Activated CD4-positive, alpha-beta T cell treated with anti-CD3 and anti-CD28 coated beads, Interleukin-2, amount 50 U/mL, for 16 hours (primary cell): Measurements from ENCODE around the gene ACSS1.

Experiments used
- DNase-seq: peaks from one replicate; pipeline ENCODE4 v3.0.0-alpha.2; 2020

ACSS1 gene

GRCh38 chr20:25046181-25046641 is 11.7 kb downstream of the ACSS1 start:
- DNase-seq, result no peak

GRCh38 chr20:25045343-25045712 is 12.6 kb downstream of the ACSS1 start:
- DNase-seq, result no peak

GRCh38 chr20:25044660-25045342 is 13.1 kb downstream of the ACSS1 start:
- no peak for DNase-seq

DNA sequence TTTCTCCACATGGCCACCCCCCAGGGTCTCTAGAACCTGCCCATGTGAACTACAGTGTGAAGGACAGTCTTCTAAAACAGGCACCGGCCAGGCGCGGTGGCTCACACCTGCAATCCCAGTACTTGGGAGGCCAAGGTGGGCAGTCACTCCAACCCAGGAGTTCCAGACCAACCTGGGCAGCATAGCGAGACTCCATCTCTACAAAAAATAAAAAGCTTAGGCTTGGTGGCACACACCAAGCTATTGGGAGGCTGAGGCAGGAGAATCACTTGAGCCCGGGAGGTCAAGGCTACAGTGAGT is 13.7 kb downstream of the ACSS1 start:
- DNase-seq, result no peak

GRCh38 chr20:25043499-25044260 is 14.3 kb downstream of the ACSS1 start:
- no peak for DNase-seq

- DNase-seq, result peak; percentile 50
Observed at GRCh38 chr20:25042531-25043498, 15.1 kb downstream of the ACSS1 start.

DNA sequence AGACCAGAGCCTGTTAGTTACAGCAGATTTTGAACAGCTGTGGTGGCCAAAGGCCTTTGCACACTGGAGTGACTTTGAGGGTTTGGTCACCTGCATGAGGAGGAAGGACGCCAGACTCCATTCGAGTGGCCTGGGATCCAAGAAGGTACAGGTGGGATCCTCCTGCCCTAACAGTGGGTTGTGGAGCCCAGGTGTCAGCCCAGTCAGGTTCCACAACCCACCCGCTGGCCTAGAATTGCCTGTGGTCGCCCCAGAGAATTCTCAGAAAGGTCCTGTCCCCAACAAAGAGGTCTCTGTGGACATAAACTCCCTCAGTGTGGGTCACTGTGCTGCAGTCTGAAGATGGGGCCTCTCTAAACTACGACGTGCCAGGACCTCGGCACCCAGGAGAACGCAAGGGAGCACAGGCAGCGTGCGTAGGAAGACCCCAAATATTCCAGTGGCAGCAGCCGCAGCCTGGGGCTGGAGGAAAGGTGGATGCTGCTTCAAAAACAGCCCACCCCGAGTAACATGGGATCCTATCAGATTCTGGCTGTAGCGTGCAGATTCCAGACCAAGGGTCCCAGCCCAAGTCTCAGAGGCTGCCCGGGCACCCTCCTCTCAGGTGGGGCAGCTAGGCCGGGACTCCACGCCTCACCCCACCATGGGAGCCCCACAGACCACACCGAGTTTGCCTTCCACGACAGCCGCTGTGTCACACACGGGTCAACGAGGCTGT is 16.0 kb downstream of the ACSS1 start:
- DNase-seq, result no peak

GRCh38 chr20:25040438-25040831 is 17.5 kb downstream of the ACSS1 start:
- no peak for DNase-seq

- DNase-seq, result no peak
Observed at GRCh38 chr20:25039697-25040437, 18.1 kb downstream of the ACSS1 start.

DNA sequence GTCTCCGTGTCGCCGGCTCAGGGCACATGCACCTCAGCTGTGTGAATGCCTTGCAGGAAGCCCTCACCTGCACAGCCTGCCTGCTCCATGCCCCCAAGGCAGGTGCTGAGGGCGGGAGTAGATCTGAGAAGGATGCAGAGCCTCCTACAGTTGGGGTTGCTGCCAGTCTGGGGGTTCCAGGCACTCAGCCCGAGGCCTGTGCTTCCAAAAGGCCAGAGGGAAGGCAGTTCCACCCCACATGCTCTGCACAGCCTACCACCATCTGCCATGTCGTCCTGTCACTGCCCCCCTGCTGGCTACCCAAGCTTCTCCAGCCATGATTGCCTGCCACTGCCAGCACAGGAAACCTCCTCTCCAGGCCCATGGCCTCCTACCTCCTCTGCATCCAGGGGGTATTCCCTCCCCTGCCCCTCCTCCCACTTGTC is 19.3 kb downstream of the ACSS1 start:
- no peak for DNase-seq

- no peak for DNase-seq
Observed at GRCh38 chr20:25038103-25038410, 19.9 kb downstream of the ACSS1 start.

- DNase-seq, result no peak
Observed at GRCh38 chr20:25037288-25038102, 20.4 kb downstream of the ACSS1 start.

DNA sequence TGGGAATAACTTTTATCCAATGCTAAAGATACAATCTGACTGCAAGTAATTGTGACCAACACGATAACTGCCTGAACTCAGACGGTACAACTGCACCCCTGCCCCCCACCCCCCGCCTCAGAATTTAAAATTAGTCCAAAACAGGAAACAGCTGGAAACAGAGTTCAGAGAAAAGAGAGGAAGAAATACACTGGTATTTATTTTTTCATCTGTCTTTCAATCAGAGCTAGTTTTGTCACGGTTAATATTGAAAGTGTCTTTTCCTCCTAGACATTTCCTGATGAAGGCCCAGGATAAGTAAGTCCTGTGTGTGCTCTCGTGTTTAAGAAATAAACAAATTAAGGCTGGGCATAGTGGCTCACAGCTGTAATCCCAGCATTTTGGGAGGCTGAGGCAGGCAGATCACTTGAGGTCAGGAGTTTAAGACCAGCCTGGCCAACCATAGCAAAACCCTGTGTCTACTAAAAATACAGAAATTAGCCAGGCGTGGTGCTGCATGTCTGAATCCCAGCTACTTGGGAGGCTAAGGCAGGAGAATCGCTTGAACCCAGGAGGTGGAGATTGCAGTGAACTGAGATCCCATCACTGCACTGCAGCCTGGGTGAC is 21.5 kb downstream of the ACSS1 start:
- DNase-seq, result no peak

DNA sequence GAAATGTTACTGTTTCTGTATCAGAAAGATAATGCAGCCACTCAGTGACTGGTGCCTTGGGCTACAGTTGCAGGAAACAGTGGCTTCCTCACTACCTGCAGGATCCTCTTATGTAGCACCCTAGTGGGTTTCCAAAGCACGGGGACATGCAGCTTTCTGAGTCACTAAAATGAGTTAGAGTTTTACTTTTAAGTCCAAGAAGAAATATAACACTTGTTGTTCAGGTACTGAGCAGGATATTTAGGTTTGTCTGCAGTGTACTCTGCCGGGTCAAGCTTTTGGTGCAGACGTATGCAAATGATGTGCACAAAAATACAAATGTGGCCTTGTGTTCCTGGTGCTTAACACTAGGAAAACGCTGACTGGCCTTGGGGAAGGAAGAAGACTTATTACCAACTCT is 22.0 kb downstream of the ACSS1 start:
- DNase-seq, result peak; percentile 13

DNA sequence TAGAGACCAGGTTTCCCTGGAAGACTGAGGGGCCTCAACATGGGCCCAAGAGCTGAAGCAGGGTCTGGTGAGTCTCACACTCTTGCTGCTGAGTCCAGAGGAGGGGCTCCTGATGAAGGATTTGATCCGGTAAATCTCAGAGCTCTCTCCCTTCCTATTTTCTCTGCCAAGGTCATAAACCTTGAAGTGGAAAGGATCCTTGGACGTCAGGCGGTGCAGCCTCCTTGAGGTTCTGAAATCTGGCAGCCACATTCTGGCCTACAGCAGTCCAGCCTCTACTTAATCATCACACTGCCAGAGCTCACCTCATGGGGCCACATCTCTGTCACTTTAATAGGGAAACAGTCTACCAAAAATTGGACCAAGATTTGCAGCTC is 24.0 kb downstream of the ACSS1 start:
- DNase-seq, result no peak

DNA sequence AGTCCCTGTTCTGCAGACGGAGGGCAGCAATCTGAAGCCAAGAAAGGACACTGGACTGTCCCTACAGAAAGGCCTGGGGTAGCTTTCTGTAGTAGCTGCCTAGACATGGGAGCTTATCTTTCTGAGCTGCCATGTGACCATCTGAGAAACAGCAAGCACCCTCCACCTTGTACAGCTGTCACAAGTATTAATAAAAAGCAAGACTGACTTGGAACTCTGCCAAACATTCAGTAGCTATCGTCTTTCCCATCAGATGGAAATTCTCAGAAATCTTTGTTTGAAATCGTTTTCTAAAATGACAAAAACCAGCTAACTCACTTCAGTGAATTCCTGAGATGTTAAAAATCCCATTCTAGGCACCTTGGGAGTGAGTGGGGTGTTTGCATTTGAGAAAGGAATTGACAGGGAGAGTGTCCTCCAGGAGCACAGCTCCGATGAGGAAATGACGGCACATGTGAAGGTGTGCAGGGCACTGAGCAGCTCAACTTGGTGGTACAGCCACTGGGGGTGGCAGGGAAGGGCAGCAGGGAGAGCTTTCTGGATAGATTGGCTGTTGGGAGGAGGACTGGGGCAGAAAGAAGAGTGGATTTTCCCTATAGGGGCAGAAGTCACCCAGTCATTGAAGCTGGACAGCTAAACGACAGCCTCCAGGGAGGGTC is 24.5 kb downstream of the ACSS1 start:
- no peak for DNase-seq

- DNase-seq, result no peak
Observed at GRCh38 chr20:25032478-25033264, 25.3 kb downstream of the ACSS1 start.

GRCh38 chr20:25032065-25032477 is 25.9 kb downstream of the ACSS1 start:
- DNase-seq, result no peak

DNA sequence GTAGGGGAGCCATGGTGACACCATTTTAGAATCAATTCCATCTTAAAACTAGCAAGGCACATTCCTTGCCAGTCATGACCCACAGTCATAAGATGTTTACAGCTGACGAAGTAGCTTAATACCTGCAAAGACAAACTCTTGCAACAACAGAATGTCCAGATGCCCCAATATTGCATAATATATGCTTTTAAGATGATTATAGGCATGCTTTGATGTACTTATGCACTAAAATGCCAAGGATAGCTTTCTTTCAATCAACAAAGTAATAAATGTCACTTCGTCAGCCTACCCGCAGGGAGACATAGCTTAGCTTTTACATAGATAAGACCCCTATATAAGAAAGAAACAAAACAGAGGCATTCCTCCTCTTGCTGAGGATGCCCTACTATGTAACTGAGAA is 26.7 kb downstream of the ACSS1 start:
- no peak for DNase-seq
